Measurements from ENCODE around the gene MAP3K1.

MAP3K1 gene

DNA sequence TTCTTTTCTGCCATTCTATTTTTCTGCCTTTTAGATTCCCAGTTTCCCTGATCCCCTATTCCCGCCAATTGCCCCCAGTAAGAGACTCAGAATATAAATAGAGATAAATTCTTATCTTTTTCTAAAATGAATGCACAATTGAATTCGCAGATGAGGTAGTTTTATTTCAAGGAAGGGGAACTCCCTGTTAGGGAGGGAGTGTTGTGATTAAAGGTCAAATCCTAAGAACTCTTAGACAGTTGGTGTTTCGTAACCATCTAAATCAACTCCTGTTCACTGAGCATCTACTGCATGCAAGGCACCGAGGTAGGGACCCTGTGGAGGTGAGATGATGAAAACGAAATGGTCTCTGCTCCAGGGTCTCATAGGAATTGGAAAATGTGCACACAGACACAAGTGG lies 7.7 kb upstream of the MAP3K1 start:
- H3K27me3 ChIP-seq (ENCODE audit: insufficient read depth, insufficient read length) = peaks cover 3% of the 10 kb centered on the region
- DNase-seq (ENCODE audit: low read depth, low spot score) = no peak
- TF ChIP-seq ZNF274 (IDR thresholded peaks at IDR 0.05; ENCODE audit: low read depth, low read length) (no peak), SUZ12 (IDR thresholded peaks at IDR 0.05; ENCODE audit: extremely low read depth, insufficient read depth, insufficient read length) (no peak), YY1 (IDR thresholded peaks at IDR 0.05; ENCODE audit: insufficient read depth, insufficient read length) (no peak)

DNA sequence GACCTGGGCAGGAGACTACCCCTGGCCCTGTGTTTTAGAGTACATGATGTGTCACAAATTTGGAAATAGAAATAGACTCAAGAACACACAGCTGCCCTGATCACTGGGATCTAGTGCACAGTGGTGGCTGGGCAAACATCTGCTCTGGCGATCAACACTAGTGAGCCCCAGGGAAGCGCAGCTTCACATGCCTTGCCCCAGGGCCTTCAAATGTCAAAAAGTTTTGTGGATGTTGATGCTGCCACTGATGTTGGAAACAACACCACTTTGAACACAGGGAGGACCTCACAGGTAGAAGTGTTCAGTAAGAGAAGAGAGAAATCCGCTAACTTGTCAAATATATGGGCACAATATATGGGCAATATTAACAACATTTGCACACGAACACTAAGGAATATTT lies 7.1 kb upstream of the MAP3K1 start:
- H3K9ac ChIP-seq (ENCODE audit: insufficient read length, low read depth) = no peak overlapping the region
- H3K4me3 ChIP-seq (ENCODE audit: insufficient read length, low read depth) = no peak overlapping the region
- no peak for DNase-seq (ENCODE audit: low read depth, low spot score)
- H3K9me3 ChIP-seq (ENCODE audit: insufficient read depth, low read length) = no peaks in the 10 kb centered on the region
- H3K36me3 ChIP-seq (ENCODE audit: insufficient read depth, insufficient read length, low read length) = no peaks in the 10 kb centered on the region
- H3K27me3 ChIP-seq (ENCODE audit: insufficient read depth, insufficient read length) = peaks cover 8% of the 10 kb centered on the region
- H3K4me1 ChIP-seq (ENCODE audit: insufficient read depth, insufficient read length) = no peaks in the 10 kb centered on the region
- TF ChIP-seq YY1 (IDR thresholded peaks at IDR 0.05; ENCODE audit: insufficient read depth, insufficient read length) = no peak
- no peak for TF ChIP-seq SUZ12 (IDR thresholded peaks at IDR 0.05; ENCODE audit: extremely low read depth, insufficient read depth, insufficient read length)
- TF ChIP-seq ZNF274 (IDR thresholded peaks at IDR 0.05; ENCODE audit: low read depth, low read length) = no peak

More for the DNA sequence above, 7.7 kb upstream of the MAP3K1 start:
- Histone ChIP-seq H3K9me3 (ENCODE audit: insufficient read depth, low read length) (no peaks in the 10 kb centered on the region), H3K4me1 (ENCODE audit: insufficient read depth, insufficient read length) (no peaks in the 10 kb centered on the region), H3K4me3 (ENCODE audit: insufficient read length, low read depth) (no peak overlapping the region), H3K36me3 (ENCODE audit: insufficient read depth, insufficient read length, low read length) (no peaks in the 10 kb centered on the region), H3K9ac (ENCODE audit: insufficient read length, low read depth) (no peak overlapping the region)

GRCh38 chr5:56810826-56811225 lies 4.5 kb upstream of the MAP3K1 start:
- no peaks in the 10 kb centered on the region for H3K36me3 ChIP-seq (ENCODE audit: insufficient read depth, insufficient read length, low read length)
- H3K4me1 ChIP-seq (ENCODE audit: insufficient read depth, insufficient read length) = no peaks in the 10 kb centered on the region
- H3K4me3 ChIP-seq (ENCODE audit: insufficient read length, low read depth) = no peak overlapping the region
- no peak overlapping the region for H3K9ac ChIP-seq (ENCODE audit: insufficient read length, low read depth)
- no peaks in the 10 kb centered on the region for H3K9me3 ChIP-seq (ENCODE audit: insufficient read depth, low read length)
- TF ChIP-seq ZNF274 (IDR thresholded peaks at IDR 0.05; ENCODE audit: low read depth, low read length) = no peak
- TF ChIP-seq SUZ12 (IDR thresholded peaks at IDR 0.05; ENCODE audit: extremely low read depth, insufficient read depth, insufficient read length) = no peak
- TF ChIP-seq YY1 (IDR thresholded peaks at IDR 0.05; ENCODE audit: insufficient read depth, insufficient read length) = no peak
- no peak for DNase-seq (ENCODE audit: low read depth, low spot score)
- H3K27me3 ChIP-seq (ENCODE audit: insufficient read depth, insufficient read length) = peaks cover 21% of the 10 kb centered on the region

DNA sequence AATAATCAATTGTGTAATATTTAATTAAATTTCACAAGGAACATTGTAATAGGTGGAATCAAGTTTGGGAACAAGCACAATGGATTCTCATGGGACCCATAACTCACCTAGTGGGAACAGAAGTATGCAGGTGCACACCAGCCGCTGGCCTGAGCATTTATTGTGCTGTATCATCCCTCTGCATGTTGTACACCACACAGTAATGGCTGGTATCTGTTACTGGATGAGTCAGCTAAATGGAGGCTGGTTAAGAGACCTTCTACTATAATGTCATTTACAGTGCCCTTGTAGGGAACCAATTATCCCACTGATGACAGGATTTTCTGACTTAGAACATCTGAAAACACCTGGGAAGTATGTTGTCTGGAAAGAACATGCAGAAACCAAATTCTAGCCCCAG lies 3.2 kb upstream of the MAP3K1 start:
- no peak overlapping the region for H3K9ac ChIP-seq (ENCODE audit: insufficient read length, low read depth)
- H3K9me3 ChIP-seq (ENCODE audit: insufficient read depth, low read length) = no peaks in the 10 kb centered on the region
- no peak for DNase-seq (ENCODE audit: low read depth, low spot score)
- TF ChIP-seq SUZ12 (IDR thresholded peaks at IDR 0.05; ENCODE audit: extremely low read depth, insufficient read depth, insufficient read length) (no peak), ZNF274 (IDR thresholded peaks at IDR 0.05; ENCODE audit: low read depth, low read length) (no peak), YY1 (IDR thresholded peaks at IDR 0.05; ENCODE audit: insufficient read depth, insufficient read length) (no peak)
- H3K4me3 ChIP-seq (ENCODE audit: insufficient read length, low read depth) = no peak overlapping the region
- H3K27me3 ChIP-seq (ENCODE audit: insufficient read depth, insufficient read length) = peaks cover 21% of the 10 kb centered on the region
- H3K36me3 ChIP-seq (ENCODE audit: insufficient read depth, insufficient read length, low read length) = no peaks in the 10 kb centered on the region
- H3K4me1 ChIP-seq (ENCODE audit: insufficient read depth, insufficient read length) = no peaks in the 10 kb centered on the region

- DNase-seq (ENCODE audit: low read depth, low spot score) = no peak
- H3K4me1 ChIP-seq (ENCODE audit: insufficient read depth, insufficient read length) = no peaks in the 10 kb centered on the region
- H3K9ac ChIP-seq (ENCODE audit: insufficient read length, low read depth) = no peak overlapping the region
- TF ChIP-seq ZNF274 (IDR thresholded peaks at IDR 0.05; ENCODE audit: low read depth, low read length) (no peak), YY1 (IDR thresholded peaks at IDR 0.05; ENCODE audit: insufficient read depth, insufficient read length) (no peak), SUZ12 (IDR thresholded peaks at IDR 0.05; ENCODE audit: extremely low read depth, insufficient read depth, insufficient read length) (no peak)
- no peaks in the 10 kb centered on the region for H3K36me3 ChIP-seq (ENCODE audit: insufficient read depth, insufficient read length, low read length)
- H3K9me3 ChIP-seq (ENCODE audit: insufficient read depth, low read length) = no peaks in the 10 kb centered on the region
- no peak overlapping the region for H3K4me3 ChIP-seq (ENCODE audit: insufficient read length, low read depth)
- H3K27me3 ChIP-seq (ENCODE audit: insufficient read depth, insufficient read length) = peaks cover 21% of the 10 kb centered on the region
Measured at GRCh38 chr5:56813302-56813701, 2.0 kb upstream of the MAP3K1 start.

- H3K4me3 ChIP-seq (ENCODE audit: insufficient read length, low read depth) = peak overlapping the region; percentile 48
- H3K9ac ChIP-seq (ENCODE audit: insufficient read length, low read depth) = peak overlapping the region; percentile 64
- no peaks in the 10 kb centered on the region for H3K36me3 ChIP-seq (ENCODE audit: insufficient read depth, insufficient read length, low read length)
- H3K9me3 ChIP-seq (ENCODE audit: insufficient read depth, low read length) = no peaks in the 10 kb centered on the region
- DNase-seq (ENCODE audit: low read depth, low spot score) = no peak
- peaks cover 21% of the 10 kb centered on the region for H3K27me3 ChIP-seq (ENCODE audit: insufficient read depth, insufficient read length)
- H3K4me1 ChIP-seq (ENCODE audit: insufficient read depth, insufficient read length) = no peaks in the 10 kb centered on the region
- no peak for TF ChIP-seq SUZ12 (IDR thresholded peaks at IDR 0.05; ENCODE audit: extremely low read depth, insufficient read depth, insufficient read length)
- no peak for TF ChIP-seq YY1 (IDR thresholded peaks at IDR 0.05; ENCODE audit: insufficient read depth, insufficient read length)
- TF ChIP-seq ZNF274 (IDR thresholded peaks at IDR 0.05; ENCODE audit: low read depth, low read length) = no peak
Measured at GRCh38 chr5:56814361-56814962, 887 bp upstream of the MAP3K1 start.

DNA sequence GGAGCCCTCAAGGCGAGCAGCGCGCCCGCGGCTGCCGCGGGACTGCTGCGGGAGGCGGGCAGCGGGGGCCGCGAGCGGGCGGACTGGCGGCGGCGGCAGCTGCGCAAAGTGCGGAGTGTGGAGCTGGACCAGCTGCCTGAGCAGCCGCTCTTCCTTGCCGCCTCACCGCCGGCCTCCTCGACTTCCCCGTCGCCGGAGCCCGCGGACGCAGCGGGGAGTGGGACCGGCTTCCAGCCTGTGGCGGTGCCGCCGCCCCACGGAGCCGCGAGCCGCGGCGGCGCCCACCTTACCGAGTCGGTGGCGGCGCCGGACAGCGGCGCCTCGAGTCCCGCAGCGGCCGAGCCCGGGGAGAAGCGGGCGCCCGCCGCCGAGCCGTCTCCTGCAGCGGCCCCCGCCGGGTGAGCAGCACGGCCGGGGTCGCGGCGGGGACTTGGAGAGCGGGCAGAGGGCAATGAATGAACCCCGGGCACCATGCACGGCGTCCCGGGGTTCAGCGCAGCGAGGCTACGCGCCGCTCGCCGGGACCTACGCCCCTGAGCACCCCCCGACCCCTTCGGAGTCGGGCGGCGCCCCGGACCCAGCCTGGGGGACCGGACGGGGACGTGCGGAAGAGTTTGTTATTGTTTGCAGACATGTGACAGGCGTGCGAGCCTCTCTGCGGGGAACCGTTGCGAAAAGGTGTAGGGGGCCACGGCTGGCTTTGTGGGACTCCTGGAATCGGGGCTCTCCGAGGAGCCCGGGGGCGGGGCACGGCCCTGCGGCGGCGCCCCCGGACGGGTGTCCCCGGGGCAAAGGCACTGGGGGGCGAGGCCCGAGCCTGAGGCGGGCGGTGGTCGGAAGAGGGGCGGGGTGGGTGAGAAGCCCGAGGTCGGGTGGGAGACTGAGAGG lies 553 bp downstream of the MAP3K1 start:
- no peaks in the 10 kb centered on the region for H3K9me3 ChIP-seq (ENCODE audit: insufficient read depth, low read length)
- DNase-seq (ENCODE audit: low read depth, low spot score) = no peak
- no peaks in the 10 kb centered on the region for H3K36me3 ChIP-seq (ENCODE audit: insufficient read depth, insufficient read length, low read length)
- H3K4me1 ChIP-seq (ENCODE audit: insufficient read depth, insufficient read length) = no peaks in the 10 kb centered on the region
- peaks cover 21% of the 10 kb centered on the region for H3K27me3 ChIP-seq (ENCODE audit: insufficient read depth, insufficient read length)
- TF ChIP-seq YY1 (IDR thresholded peaks at IDR 0.05; ENCODE audit: insufficient read depth, insufficient read length) (no peak), ZNF274 (IDR thresholded peaks at IDR 0.05; ENCODE audit: low read depth, low read length) (no peak), SUZ12 (IDR thresholded peaks at IDR 0.05; ENCODE audit: extremely low read depth, insufficient read depth, insufficient read length) (no peak)
- peak overlapping the region; percentile 85 for H3K9ac ChIP-seq (ENCODE audit: insufficient read length, low read depth)
- H3K4me3 ChIP-seq (ENCODE audit: insufficient read length, low read depth) = peak overlapping the region; percentile 72
